Endothelial cell (in vitro differentiated cells): ENCODE data around the gene TMEM132C. TPM values are rescaled to one million over a fixed set of nuclear protein-coding genes. Genes with fewer than 3 reads are reported as not detected.

Experiments used
- DNase-seq: peaks from one replicate; pipeline ENCODE4 v3.0.0; 2021; ENCODE audit warnings: low spot score
- H3K27ac Mint-ChIP-seq: one replicate; pipeline ENCODE4 v1.8.0; 2021; ENCODE audit warnings: mixed read lengths, inconsistent platforms; ENCODE audit not compliant: unreplicated experiment
- H3K27me3 Mint-ChIP-seq: one replicate; pipeline ENCODE4 v1.8.0; 2021; ENCODE audit warnings: mild to moderate bottlenecking, moderate library complexity, mixed read lengths, inconsistent platforms; ENCODE audit not compliant: unreplicated experiment
- H3K36me3 Mint-ChIP-seq: one replicate; pipeline ENCODE4 v1.8.0; 2021; ENCODE audit warnings: mild to moderate bottlenecking, low read depth, mixed read lengths, inconsistent platforms; ENCODE audit not compliant: unreplicated experiment
- H3K4me1 Mint-ChIP-seq: one replicate; pipeline ENCODE4 v1.8.0; 2021; ENCODE audit warnings: mild to moderate bottlenecking, mixed read lengths, inconsistent platforms; ENCODE audit not compliant: unreplicated experiment
- H3K4me3 Mint-ChIP-seq: one replicate; pipeline ENCODE4 v1.8.0; 2021; ENCODE audit warnings: mild to moderate bottlenecking, mixed read lengths, inconsistent platforms; ENCODE audit not compliant: unreplicated experiment
- H3K9me3 Mint-ChIP-seq: one replicate; pipeline ENCODE4 v1.8.0; 2021; ENCODE audit warnings: mixed read lengths, inconsistent platforms; ENCODE audit not compliant: unreplicated experiment
- CTCF ChIP-seq: fragments of 200-600 bp; sonication (generic); IDR thresholded peaks from one replicate; pipeline ENCODE4 v1.5.0; 2021; ENCODE audit warnings: antibody characterized with exemption; ENCODE audit not compliant: unreplicated experiment
- total RNA-seq: library from RNA; stranded (reverse); fragmentation: NEBNext Ultra II Directional; extraction: Animal tissue kit (Norgen Biotek cat#: 25700); gene quantifications from one replicate; pipeline ENCODE4 v1.2.1, GENCODE V29; 2021; ENCODE audit not compliant: unreplicated experiment

Gene TMEM132C
- total RNA-seq, 1 donor from 2014 or later, result not detected

- Mint-ChIP-seq H3K27ac (no peak overlapping the region), H3K36me3 (peaks cover 17% of the 10 kb centered on the region), H3K9me3 (peaks cover 58% of the 10 kb centered on the region), H3K4me3 (no peak overlapping the region), H3K4me1 (no peaks in the 10 kb centered on the region), H3K27me3 (peaks cover 12% of the 10 kb centered on the region)
- no peak for TF ChIP-seq CTCF
- DNase-seq, result no peak
Observed at GRCh38 chr12:128286970-128287369, 20.0 kb downstream of the TMEM132C start.

DNA sequence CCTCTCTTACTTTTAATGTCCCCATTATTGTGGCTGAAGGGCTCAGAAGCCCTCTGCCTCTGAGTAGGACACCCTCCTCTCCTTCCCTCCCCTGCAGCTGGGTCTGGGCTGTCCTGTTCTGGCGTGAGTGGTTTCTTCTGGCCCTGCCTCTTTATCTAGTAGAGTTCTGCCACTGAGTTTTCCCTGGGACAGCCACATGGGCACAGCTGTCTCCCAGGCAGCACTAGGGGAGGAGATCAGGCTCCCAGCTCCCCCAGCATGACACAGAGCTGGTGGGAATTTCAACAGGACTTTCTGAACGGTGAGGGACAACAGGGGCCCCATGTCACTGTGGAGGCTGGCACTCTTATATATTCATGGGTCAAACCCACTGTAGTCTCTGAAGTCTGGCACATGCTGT, 21.4 kb downstream of the TMEM132C start:
- H3K4me1 Mint-ChIP-seq, result no peaks in the 10 kb centered on the region
- H3K36me3 Mint-ChIP-seq, result peaks cover 17% of the 10 kb centered on the region

GRCh38 chr12:128288896-128289295, 21.9 kb downstream of the TMEM132C start:
- no peak overlapping the region for H3K27ac Mint-ChIP-seq
- H3K27me3 Mint-ChIP-seq, result peaks cover 8% of the 10 kb centered on the region
- no peak overlapping the region for H3K4me3 Mint-ChIP-seq
- no peak for DNase-seq
- H3K4me1 Mint-ChIP-seq, result no peaks in the 10 kb centered on the region
- H3K36me3 Mint-ChIP-seq, result peaks cover 12% of the 10 kb centered on the region
- no peak for TF ChIP-seq CTCF
- peaks cover 46% of the 10 kb centered on the region for H3K9me3 Mint-ChIP-seq

More for the DNA sequence above, 21.4 kb downstream of the TMEM132C start:
- no peak for DNase-seq
- TF ChIP-seq CTCF, result no peak
- H3K27me3 Mint-ChIP-seq, result peaks cover 12% of the 10 kb centered on the region
- peaks cover 48% of the 10 kb centered on the region for H3K9me3 Mint-ChIP-seq
- H3K27ac Mint-ChIP-seq, result no peak overlapping the region
- no peak overlapping the region for H3K4me3 Mint-ChIP-seq

GRCh38 chr12:128290938-128291337, 24.0 kb downstream of the TMEM132C start:
- Mint-ChIP-seq H3K27me3 (peaks cover 8% of the 10 kb centered on the region), H3K9me3 (peaks cover 62% of the 10 kb centered on the region), H3K4me3 (no peak overlapping the region), H3K36me3 (peaks cover 11% of the 10 kb centered on the region), H3K27ac (no peak overlapping the region), H3K4me1 (no peaks in the 10 kb centered on the region)
- no peak for DNase-seq
- no peak for TF ChIP-seq CTCF

- Mint-ChIP-seq H3K27me3 (peaks cover 3% of the 10 kb centered on the region), H3K27ac (no peak overlapping the region), H3K9me3 (peaks cover 62% of the 10 kb centered on the region), H3K4me1 (no peaks in the 10 kb centered on the region), H3K4me3 (no peak overlapping the region), H3K36me3 (peaks cover 7% of the 10 kb centered on the region)
- DNase-seq, result no peak
- no peak for TF ChIP-seq CTCF
Observed at GRCh38 chr12:128298091-128298748, 31.2 kb downstream of the TMEM132C start.
